IgD-negative memory B cell (primary cell): ENCODE data around the gene NPDC1. TPM values are rescaled to one million over a fixed set of nuclear protein-coding genes. Genes with fewer than 3 reads are reported as not detected.

ENCODE experiments used
- H3K27ac Mint-ChIP-seq, 3 donors: one replicate each; pipeline ENCODE4 v1.8.0; 2020 to 2022; ENCODE audit warnings: mild to moderate bottlenecking in 3 of 3, mixed read lengths in 3 of 3, moderate library complexity in 1 of 3
- H3K27me3 Mint-ChIP-seq: one replicate; pipeline ENCODE4 v1.8.0; 2021; ENCODE audit warnings: mixed read lengths
- H3K36me3 Mint-ChIP-seq: one replicate; pipeline ENCODE4 v1.8.0; 2020; ENCODE audit warnings: mild to moderate bottlenecking, mixed read lengths
- H3K4me1 Mint-ChIP-seq, 3 donors: one replicate each; pipeline ENCODE4 v1.8.0; 2020 to 2022; ENCODE audit warnings: mixed read lengths in 3 of 3, mild to moderate bottlenecking in 1 of 3
- H3K4me3 Mint-ChIP-seq, 4 donors: one replicate each; pipeline ENCODE4 v1.8.0; 2020 to 2022; ENCODE audit warnings: mild to moderate bottlenecking in 4 of 4, mixed read lengths in 4 of 4, moderate library complexity in 3 of 4
- H3K9me3 Mint-ChIP-seq, 3 donors: one replicate each; pipeline ENCODE4 v1.8.0; 2020 to 2021; ENCODE audit warnings: mixed read lengths in 3 of 3, mild to moderate bottlenecking in 1 of 3
- polyA plus RNA-seq: library from polyadenylated mRNA; unstranded; fragments of 300-500 nt; fragmentation: Illumina TruSeq; gene quantifications from one replicate; pipeline ENCODE4 v1.2.3, GENCODE V29; 2021

Gene NPDC1
- polyA plus RNA-seq, 1 donor from 2014 or later: 2.0 TPM

GRCh38 chr9:137021979-137022661 lies 23.9 kb downstream of the NPDC1 start:
- Mint-ChIP-seq H3K27me3 (no peaks in the 10 kb centered on the region), H3K4me3 (no peak overlapping the region), H3K9me3 (no peaks in the 10 kb centered on the region), H3K27ac (peak overlapping the region in 1 of 3 donors; percentile 55), H3K36me3 (peaks cover 3% of the 10 kb centered on the region), H3K4me1 (peaks cover 4 to 12% (median 8%) of the 10 kb centered on the region in 3 donors)

- H3K27me3 Mint-ChIP-seq: no peaks in the 10 kb centered on the region
Measured at GRCh38 chr9:137021568-137021978, 24.4 kb downstream of the NPDC1 start.

GRCh38 chr9:137020771-137021567 lies 25.0 kb downstream of the NPDC1 start:
- Mint-ChIP-seq H3K27me3 (no peaks in the 10 kb centered on the region), H3K9me3 (no peaks in the 10 kb centered on the region), H3K4me3 (no peak overlapping the region), H3K27ac (no peak overlapping the region), H3K36me3 (peaks cover 3% of the 10 kb centered on the region), H3K4me1 (peaks cover 4 to 6% (median 4%) of the 10 kb centered on the region in 3 donors)

More at GRCh38 chr9:137021568-137021978, 24.4 kb downstream of the NPDC1 start:
- Mint-ChIP-seq H3K36me3 (peaks cover 3% of the 10 kb centered on the region), H3K9me3 (no peaks in the 10 kb centered on the region), H3K27ac (no peak overlapping the region), H3K4me3 (no peak overlapping the region), H3K4me1 (peaks cover 4 to 11% (median 6%) of the 10 kb centered on the region in 3 donors)

GRCh38 chr9:137019891-137020683 lies 25.9 kb downstream of the NPDC1 start:
- Mint-ChIP-seq H3K27me3 (no peaks in the 10 kb centered on the region), H3K4me1 (peaks cover 0 to 1% (median 0%) of the 10 kb centered on the region in 3 donors), H3K27ac (no peak overlapping the region), H3K9me3 (no peaks in the 10 kb centered on the region), H3K4me3 (no peak overlapping the region), H3K36me3 (peaks cover 3% of the 10 kb centered on the region)

- H3K27me3 Mint-ChIP-seq: no peaks in the 10 kb centered on the region
- H3K36me3 Mint-ChIP-seq: peaks cover 3% of the 10 kb centered on the region
- H3K27ac Mint-ChIP-seq: no peak overlapping the region
- H3K4me3 Mint-ChIP-seq: no peak overlapping the region
- no peaks in the 10 kb centered on the region for H3K9me3 Mint-ChIP-seq
- H3K4me1 Mint-ChIP-seq: peaks cover 0 to 1% (median 0%) of the 10 kb centered on the region in 3 donors
Measured at GRCh38 chr9:137018761-137019559, 27.0 kb downstream of the NPDC1 start.

- Mint-ChIP-seq H3K27me3 (no peaks in the 10 kb centered on the region), H3K27ac (peak overlapping the region in 1 of 3 donors; percentile 67), H3K9me3 (no peaks in the 10 kb centered on the region), H3K4me3 (no peak overlapping the region), H3K36me3 (peaks cover 3% of the 10 kb centered on the region), H3K4me1 (peaks cover 0 to 1% (median 0%) of the 10 kb centered on the region in 3 donors)
Measured at GRCh38 chr9:137017791-137018497, 28.0 kb downstream of the NPDC1 start.

GRCh38 chr9:137017071-137017470 lies 28.9 kb downstream of the NPDC1 start:
- Mint-ChIP-seq H3K27ac (no peak overlapping the region), H3K27me3 (no peaks in the 10 kb centered on the region), H3K36me3 (peaks cover 3% of the 10 kb centered on the region), H3K9me3 (no peaks in the 10 kb centered on the region), H3K4me1 (peaks cover 0 to under 1% (median 0%) of the 10 kb centered on the region in 3 donors), H3K4me3 (no peak overlapping the region)

GRCh38 chr9:137016436-137016835 lies 29.5 kb downstream of the NPDC1 start:
- no peak overlapping the region for H3K27ac Mint-ChIP-seq
- H3K27me3 Mint-ChIP-seq: no peaks in the 10 kb centered on the region
- no peaks in the 10 kb centered on the region for H3K4me1 Mint-ChIP-seq
- H3K9me3 Mint-ChIP-seq: no peaks in the 10 kb centered on the region
- H3K4me3 Mint-ChIP-seq: no peak overlapping the region
- peaks cover 3% of the 10 kb centered on the region for H3K36me3 Mint-ChIP-seq

GRCh38 chr9:137015976-137016375 lies 30.0 kb downstream of the NPDC1 start:
- peaks cover 3% of the 10 kb centered on the region for H3K36me3 Mint-ChIP-seq
- no peaks in the 10 kb centered on the region for H3K4me1 Mint-ChIP-seq
- no peak overlapping the region for H3K4me3 Mint-ChIP-seq
- no peak overlapping the region for H3K27ac Mint-ChIP-seq
- H3K9me3 Mint-ChIP-seq: no peaks in the 10 kb centered on the region
- H3K27me3 Mint-ChIP-seq: no peaks in the 10 kb centered on the region

- H3K4me3 Mint-ChIP-seq: no peak overlapping the region
Measured at GRCh38 chr9:137015540-137015930, 30.4 kb downstream of the NPDC1 start.

GRCh38 chr9:137014776-137015539 lies 31.0 kb downstream of the NPDC1 start:
- Mint-ChIP-seq H3K27me3 (no peaks in the 10 kb centered on the region), H3K27ac (no peak overlapping the region), H3K9me3 (no peaks in the 10 kb centered on the region), H3K36me3 (peaks cover 3% of the 10 kb centered on the region), H3K4me3 (no peak overlapping the region), H3K4me1 (no peaks in the 10 kb centered on the region)

More at GRCh38 chr9:137015540-137015930, 30.4 kb downstream of the NPDC1 start:
- H3K27ac Mint-ChIP-seq: no peak overlapping the region
- peaks cover 3% of the 10 kb centered on the region for H3K36me3 Mint-ChIP-seq
- H3K4me1 Mint-ChIP-seq: no peaks in the 10 kb centered on the region
- H3K27me3 Mint-ChIP-seq: no peaks in the 10 kb centered on the region
- H3K9me3 Mint-ChIP-seq: no peaks in the 10 kb centered on the region

GRCh38 chr9:137014166-137014565 lies 31.8 kb downstream of the NPDC1 start:
- H3K36me3 Mint-ChIP-seq: peaks cover 1% of the 10 kb centered on the region
- no peak overlapping the region for H3K27ac Mint-ChIP-seq
- H3K4me1 Mint-ChIP-seq: no peaks in the 10 kb centered on the region
- peak overlapping the region in 1 of 4 donors; percentile 22 for H3K4me3 Mint-ChIP-seq
- no peaks in the 10 kb centered on the region for H3K27me3 Mint-ChIP-seq
- H3K9me3 Mint-ChIP-seq: no peaks in the 10 kb centered on the region

- no peaks in the 10 kb centered on the region for H3K9me3 Mint-ChIP-seq
- H3K4me3 Mint-ChIP-seq: no peak overlapping the region
- H3K36me3 Mint-ChIP-seq: peaks cover under 1% of the 10 kb centered on the region
- no peaks in the 10 kb centered on the region for H3K4me1 Mint-ChIP-seq
- H3K27me3 Mint-ChIP-seq: no peaks in the 10 kb centered on the region
- no peak overlapping the region for H3K27ac Mint-ChIP-seq
Measured at GRCh38 chr9:137013571-137013940, 32.4 kb downstream of the NPDC1 start.
